ENCODE results near the gene KCP.

KCP gene

GRCh38 chr7:128845987-128846386, 64.5 kb downstream of the KCP start:
- Histone ChIP-seq H3K4me1 (ENCODE audit: control extremely low read depth in 1 of 4, control insufficient read depth in 4 of 4, insufficient read depth in 4 of 4, low read length in 3 of 4) (peaks cover 0 to 6% (median 2%) of the 10 kb centered on the region in 4 experiments), H3K9me3 (ENCODE audit: control extremely low read depth in 1 of 5, control insufficient read depth in 4 of 5, insufficient read depth in 2 of 5, low read depth in 1 of 5, low read length in 4 of 5) (no peaks in the 10 kb centered on the region), H3K27ac (ENCODE audit: insufficient read depth in 1 of 2, low read depth in 1 of 2, low read length in 2 of 2, poor library complexity in 1 of 2, severe bottlenecking in 2 of 2) (no peak overlapping the region), H3K4me3 (ENCODE audit: control insufficient read depth in 1 of 7, extremely low read depth in 1 of 7, insufficient read depth in 4 of 7, low read depth in 2 of 7, low read length in 6 of 7) (no peak overlapping the region), H3K27me3 (replicated peaks in 2 of 5; ENCODE audit: control insufficient read depth in 4 of 5, insufficient read depth in 5 of 5, low read length in 4 of 5) (no peaks in the 10 kb centered on the region), H3K36me3 (ENCODE audit: control insufficient read depth in 4 of 4, insufficient read depth in 4 of 4, low read length in 3 of 4) (no peaks in the 10 kb centered on the region)
- ChIA-PET POLR2A (no interaction called here), CTCF (interaction anchor here (0.9 to 8.1 kb wide), 3 partner anchors 14 to 35 kb away, joined by 4 to 83 read pairs (median 6); partner anchors contain the start of gene ATP6V1F)
- no peak for DNase-seq
- WGBS (ENCODE audit: insufficient coverage): 96% methylated on average over 19 of the region's 19 CpGs

DNA sequence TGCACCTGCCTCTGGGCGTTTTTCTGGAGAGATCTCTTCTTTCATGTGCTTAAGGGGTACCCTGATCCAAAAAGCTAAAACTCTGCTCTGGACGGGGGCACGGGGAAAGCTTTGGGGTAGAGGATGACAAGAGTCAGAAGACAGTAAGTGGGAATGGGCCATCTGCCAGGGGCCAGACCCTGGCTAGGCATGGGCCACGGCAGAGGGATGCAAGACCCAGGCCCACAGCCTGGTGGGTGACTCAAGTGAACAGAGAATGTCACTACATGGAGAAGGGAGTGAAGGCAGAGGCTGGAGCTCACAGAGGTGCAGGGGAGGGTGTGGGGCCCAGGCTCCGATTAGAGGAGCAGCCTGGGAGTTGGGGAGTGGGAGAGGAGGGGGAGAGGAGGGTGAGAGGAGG, 65.0 kb downstream of the KCP start:
- no peaks in the 10 kb centered on the region for H3K9me3 ChIP-seq (ENCODE audit: control extremely low read depth in 1 of 5, control insufficient read depth in 4 of 5, insufficient read depth in 2 of 5, low read depth in 1 of 5, low read length in 4 of 5)
- no peak overlapping the region for H3K27ac ChIP-seq (ENCODE audit: insufficient read depth in 1 of 2, low read depth in 1 of 2, low read length in 2 of 2, poor library complexity in 1 of 2, severe bottlenecking in 2 of 2)
- H3K4me1 ChIP-seq (ENCODE audit: control extremely low read depth in 1 of 4, control insufficient read depth in 4 of 4, insufficient read depth in 4 of 4, low read length in 3 of 4): peaks cover 0 to 6% (median 2%) of the 10 kb centered on the region in 4 experiments
- no peaks in the 10 kb centered on the region for H3K36me3 ChIP-seq (ENCODE audit: control insufficient read depth in 4 of 4, insufficient read depth in 4 of 4, low read length in 3 of 4)
- H3K4me3 ChIP-seq (ENCODE audit: control insufficient read depth in 1 of 7, extremely low read depth in 1 of 7, insufficient read depth in 4 of 7, low read depth in 2 of 7, low read length in 6 of 7): no peak overlapping the region
- DNase-seq: no peak
- ChIA-PET POLR2A (no interaction called here), CTCF (interaction anchor here (0.9 to 8.1 kb wide), 2 partner anchors 15 to 36 kb away, joined by 4 to 83 read pairs; no protein-coding TSS in a partner anchor)
- WGBS (ENCODE audit: insufficient coverage): 97% methylated on average over 5 of the region's 5 CpGs
- H3K27me3 ChIP-seq (replicated peaks in 2 of 5; ENCODE audit: control insufficient read depth in 4 of 5, insufficient read depth in 5 of 5, low read length in 4 of 5): no peaks in the 10 kb centered on the region

GRCh38 chr7:128844777-128845311, 65.7 kb downstream of the KCP start:
- Histone ChIP-seq H3K27ac (ENCODE audit: insufficient read depth in 1 of 2, low read depth in 1 of 2, low read length in 2 of 2, poor library complexity in 1 of 2, severe bottlenecking in 2 of 2) (no peak overlapping the region), H3K4me1 (ENCODE audit: control extremely low read depth in 1 of 4, control insufficient read depth in 4 of 4, insufficient read depth in 4 of 4, low read length in 3 of 4) (peaks cover 0 to 6% (median 2%) of the 10 kb centered on the region in 4 experiments), H3K9me3 (ENCODE audit: control extremely low read depth in 1 of 5, control insufficient read depth in 4 of 5, insufficient read depth in 2 of 5, low read depth in 1 of 5, low read length in 4 of 5) (no peaks in the 10 kb centered on the region), H3K36me3 (ENCODE audit: control insufficient read depth in 4 of 4, insufficient read depth in 4 of 4, low read length in 3 of 4) (no peaks in the 10 kb centered on the region), H3K27me3 (replicated peaks in 2 of 5; ENCODE audit: control insufficient read depth in 4 of 5, insufficient read depth in 5 of 5, low read length in 4 of 5) (no peaks in the 10 kb centered on the region), H3K4me3 (ENCODE audit: control insufficient read depth in 1 of 7, extremely low read depth in 1 of 7, insufficient read depth in 4 of 7, low read depth in 2 of 7, low read length in 6 of 7) (no peak overlapping the region)
- DNase-seq: no peak
- POLR2A ChIA-PET: no interaction called here
- 96% methylated on average over 25 of the region's 25 CpGs for WGBS (ENCODE audit: insufficient coverage)
- CTCF ChIA-PET: interaction anchor here (5.1 to 8.1 kb wide), 2 partner anchors 12 to 36 kb away, joined by 28 to 83 read pairs; no protein-coding TSS in a partner anchor

DNA sequence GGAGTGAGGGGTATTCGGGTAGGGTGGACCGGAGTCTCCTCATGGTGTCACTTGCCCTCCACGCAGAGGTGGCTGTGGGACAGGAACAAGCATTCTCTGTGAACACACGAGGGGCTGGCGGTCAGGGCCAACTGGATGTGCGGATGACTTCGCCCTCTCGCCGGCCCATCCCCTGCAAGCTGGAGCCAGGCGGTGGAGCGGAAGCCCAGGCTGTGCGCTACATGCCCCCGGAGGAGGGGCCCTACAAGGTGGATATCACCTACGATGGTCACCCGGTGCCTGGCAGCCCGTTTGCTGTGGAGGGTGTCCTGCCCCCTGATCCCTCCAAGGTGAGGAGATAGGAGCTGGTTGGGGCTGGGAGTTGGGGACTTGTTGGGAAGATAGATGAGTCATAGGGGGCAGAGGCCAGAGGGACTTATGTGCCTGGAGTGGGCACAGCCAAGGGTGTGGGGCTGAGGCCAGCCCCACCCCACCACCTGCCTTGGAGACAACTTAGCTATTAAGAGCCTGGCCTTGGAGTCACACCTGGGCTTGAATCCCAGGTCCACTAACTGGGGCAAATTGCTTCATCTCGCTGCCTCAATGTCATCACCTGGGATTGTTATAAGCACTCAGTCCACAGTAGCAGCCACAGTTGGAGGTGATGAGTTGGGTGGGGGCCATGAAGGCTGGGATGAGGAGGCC, 66.4 kb downstream of the KCP start:
- Histone ChIP-seq H3K27ac (ENCODE audit: insufficient read depth in 1 of 2, low read depth in 1 of 2, low read length in 2 of 2, poor library complexity in 1 of 2, severe bottlenecking in 2 of 2) (no peak overlapping the region), H3K27me3 (replicated peaks in 2 of 5; ENCODE audit: control insufficient read depth in 4 of 5, insufficient read depth in 5 of 5, low read length in 4 of 5) (no peaks in the 10 kb centered on the region), H3K36me3 (ENCODE audit: control insufficient read depth in 4 of 4, insufficient read depth in 4 of 4, low read length in 3 of 4) (no peaks in the 10 kb centered on the region), H3K4me1 (ENCODE audit: control extremely low read depth in 1 of 4, control insufficient read depth in 4 of 4, insufficient read depth in 4 of 4, low read length in 3 of 4) (peaks cover 0 to 6% (median 2%) of the 10 kb centered on the region in 4 experiments), H3K4me3 (ENCODE audit: control insufficient read depth in 1 of 7, extremely low read depth in 1 of 7, insufficient read depth in 4 of 7, low read depth in 2 of 7, low read length in 6 of 7) (no peak overlapping the region), H3K9me3 (ENCODE audit: control extremely low read depth in 1 of 5, control insufficient read depth in 4 of 5, insufficient read depth in 2 of 5, low read depth in 1 of 5, low read length in 4 of 5) (no peaks in the 10 kb centered on the region)
- ChIA-PET POLR2A (no interaction called here), CTCF (interaction anchor here (0.9 to 8.1 kb wide), 5 partner anchors 12 to 37 kb away, joined by 3 to 83 read pairs (median 8); partner anchors contain the start of gene ATP6V1F)
- no peak for DNase-seq
- 97% methylated on average over 16 of the region's 17 CpGs for WGBS (ENCODE audit: insufficient coverage)

DNA sequence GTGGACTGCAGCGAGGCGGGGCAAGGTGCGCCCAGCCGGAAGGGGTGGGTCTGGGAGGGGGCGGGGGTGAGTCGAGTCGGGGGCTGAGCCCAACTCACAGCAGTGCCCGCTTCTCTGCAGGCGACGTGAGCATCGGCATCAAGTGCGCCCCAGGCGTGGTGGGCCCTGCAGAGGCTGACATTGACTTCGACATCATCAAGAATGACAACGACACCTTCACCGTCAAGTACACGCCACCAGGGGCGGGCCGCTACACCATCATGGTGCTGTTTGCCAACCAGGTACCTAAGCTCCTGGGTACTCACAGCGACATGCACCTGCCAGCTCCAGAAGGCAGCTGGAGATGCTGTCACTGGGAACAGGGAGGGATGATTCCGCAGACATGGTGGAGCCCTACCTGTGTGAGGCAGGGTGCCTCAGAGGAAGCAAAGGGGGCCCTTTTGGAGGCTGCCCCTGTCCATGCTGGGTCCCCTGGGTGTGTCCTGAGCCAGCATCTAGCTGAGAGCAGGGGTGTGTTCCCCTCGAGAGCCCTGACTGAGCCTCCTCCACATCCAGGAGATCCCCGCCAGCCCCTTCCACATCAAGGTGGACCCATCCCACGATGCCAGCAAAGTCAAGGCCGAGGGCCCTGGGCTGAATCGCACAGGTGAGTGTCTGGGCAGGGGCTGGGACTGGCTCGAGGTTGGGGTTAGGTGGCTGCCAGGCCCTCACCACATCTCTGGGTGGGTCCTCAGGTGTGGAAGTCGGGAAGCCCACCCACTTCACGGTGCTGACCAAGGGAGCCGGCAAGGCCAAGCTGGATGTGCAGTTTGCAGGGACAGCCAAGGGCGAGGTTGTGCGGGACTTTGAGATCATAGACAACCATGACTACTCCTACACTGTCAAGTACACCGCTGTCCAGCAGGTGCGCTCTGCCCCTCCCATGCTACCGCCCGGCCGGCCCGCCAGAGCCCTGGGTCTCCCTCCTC, 67.6 kb downstream of the KCP start:
- POLR2A ChIA-PET: interaction anchor here (1.0 kb wide), 1 partner anchor 10 kb away, joined by 3 read pairs; no protein-coding TSS in a partner anchor
- Histone ChIP-seq H3K27ac (ENCODE audit: insufficient read depth in 1 of 2, low read depth in 1 of 2, low read length in 2 of 2, poor library complexity in 1 of 2, severe bottlenecking in 2 of 2) (no peak overlapping the region), H3K27me3 (replicated peaks in 2 of 5; ENCODE audit: control insufficient read depth in 4 of 5, insufficient read depth in 5 of 5, low read length in 4 of 5) (no peaks in the 10 kb centered on the region), H3K4me3 (ENCODE audit: control insufficient read depth in 1 of 7, extremely low read depth in 1 of 7, insufficient read depth in 4 of 7, low read depth in 2 of 7, low read length in 6 of 7) (peak overlapping the region in 1 of 7 experiments; percentile 75), H3K9me3 (ENCODE audit: control extremely low read depth in 1 of 5, control insufficient read depth in 4 of 5, insufficient read depth in 2 of 5, low read depth in 1 of 5, low read length in 4 of 5) (no peaks in the 10 kb centered on the region), H3K36me3 (ENCODE audit: control insufficient read depth in 4 of 4, insufficient read depth in 4 of 4, low read length in 3 of 4) (no peaks in the 10 kb centered on the region), H3K4me1 (ENCODE audit: control extremely low read depth in 1 of 4, control insufficient read depth in 4 of 4, insufficient read depth in 4 of 4, low read length in 3 of 4) (peaks cover 0 to 6% (median 2%) of the 10 kb centered on the region in 4 experiments)
- CTCF ChIA-PET: interaction anchor here (0.7 to 8.1 kb wide), 14 partner anchors 8 to 390 kb away, joined by 3 to 83 read pairs (median 4); partner anchors contain the start of gene ATP6V1F
- no peak for DNase-seq
- 96% methylated on average over 38 of the region's 38 CpGs for WGBS (ENCODE audit: insufficient coverage)

GRCh38 chr7:128841921-128842673, 68.4 kb downstream of the KCP start:
- Histone ChIP-seq H3K27ac (ENCODE audit: insufficient read depth in 1 of 2, low read depth in 1 of 2, low read length in 2 of 2, poor library complexity in 1 of 2, severe bottlenecking in 2 of 2) (no peak overlapping the region), H3K36me3 (ENCODE audit: control insufficient read depth in 4 of 4, insufficient read depth in 4 of 4, low read length in 3 of 4) (no peaks in the 10 kb centered on the region), H3K4me3 (ENCODE audit: control insufficient read depth in 1 of 7, extremely low read depth in 1 of 7, insufficient read depth in 4 of 7, low read depth in 2 of 7, low read length in 6 of 7) (peak overlapping the region in 2 of 7 experiments; percentile 26 to 75), H3K4me1 (ENCODE audit: control extremely low read depth in 1 of 4, control insufficient read depth in 4 of 4, insufficient read depth in 4 of 4, low read length in 3 of 4) (peaks cover 0 to 6% (median 2%) of the 10 kb centered on the region in 4 experiments), H3K27me3 (replicated peaks in 2 of 5; ENCODE audit: control insufficient read depth in 4 of 5, insufficient read depth in 5 of 5, low read length in 4 of 5) (no peaks in the 10 kb centered on the region), H3K9me3 (ENCODE audit: control extremely low read depth in 1 of 5, control insufficient read depth in 4 of 5, insufficient read depth in 2 of 5, low read depth in 1 of 5, low read length in 4 of 5) (no peaks in the 10 kb centered on the region)
- POLR2A ChIA-PET: interaction anchor here (0.5 to 1.0 kb wide), 2 partner anchors 9 to 11 kb away, joined by 3 read pairs; no protein-coding TSS in a partner anchor
- CTCF ChIA-PET: interaction anchor here (0.7 to 8.1 kb wide), 16 partner anchors 9 to 389 kb away, joined by 3 to 83 read pairs (median 4); no protein-coding TSS in a partner anchor
- peak; percentile 56 to 70 (median 66) for DNase-seq
- 57% methylated on average over 24 of the region's 35 CpGs for WGBS (ENCODE audit: insufficient coverage)
